GM19193 (cell line): Measurements from ENCODE around the gene GTF2F2.

ENCODE experiments used
- POLR2A ChIP-seq: IDR thresholded peaks from 4 replicates; pipeline ENCODE4 v1.6.1; 2011; ENCODE audit not compliant: insufficient read depth, insufficient read length; ENCODE audit errors: extremely low read depth

GTF2F2 gene

DNA sequence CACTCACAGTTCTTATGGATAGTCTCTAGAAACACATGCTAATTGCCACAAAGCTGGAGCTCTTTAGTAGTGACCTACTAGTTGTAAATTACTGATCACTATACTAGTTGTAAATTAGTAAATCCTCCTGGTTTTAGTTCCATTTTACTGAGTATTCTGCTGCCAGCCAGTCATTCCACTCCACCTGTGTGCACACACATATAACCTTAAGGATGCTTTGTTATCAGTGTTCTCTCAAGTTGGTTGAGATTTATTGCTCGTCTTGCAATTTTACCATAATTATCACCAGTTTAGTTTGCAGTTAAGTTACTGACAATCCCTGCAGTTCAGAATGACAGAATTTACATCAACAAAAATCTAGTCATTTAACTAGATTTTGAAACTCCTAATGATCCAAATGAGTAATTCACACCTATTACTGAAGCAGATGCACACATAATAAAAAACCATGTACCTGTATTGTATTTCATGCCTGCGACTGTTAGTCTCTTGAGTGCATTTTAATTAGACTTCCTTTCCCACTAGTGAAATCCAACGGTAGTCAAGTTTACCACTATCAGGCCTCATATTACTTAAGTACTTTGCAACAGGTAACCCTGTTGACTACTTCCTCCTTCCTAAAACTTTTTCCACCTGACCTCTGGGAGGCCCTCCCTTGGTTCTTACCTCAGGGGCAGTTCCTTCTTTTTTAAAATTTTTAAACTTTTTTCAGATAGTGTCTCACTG, 213.1 kb downstream of the GTF2F2 start:
- no peak for TF ChIP-seq POLR2A
